HEK293 (cell line): Measurements from ENCODE around the gene RIMS3.
A peak's percentile ranks its signal among the peaks of the same experiment; 100 is the strongest.

ENCODE experiments used
- FEZF1 ChIP-seq: fragments of 450-650 bp; formaldehyde crosslinking; IDR thresholded peaks from 2 replicates; pipeline ENCODE4 v1.5.1; 2016; ENCODE audit warnings: missing biosample characterization, missing genetic modification characterization
- GLIS1 ChIP-seq: fragments of 450-650 bp; formaldehyde crosslinking; IDR thresholded peaks from 2 replicates; pipeline ENCODE4 v1.5.1; 2016; ENCODE audit warnings: missing biosample characterization, missing genetic modification characterization
- HOXD13 ChIP-seq: sonication (generic); formaldehyde crosslinking; IDR thresholded peaks from 2 replicates; pipeline ENCODE4 v1.8.0; 2022; ENCODE audit warnings: missing genetic modification reagents, borderline replicate concordance
- KLF16 ChIP-seq: fragments of 450-650 bp; formaldehyde crosslinking; IDR thresholded peaks from 2 replicates; pipeline ENCODE4 v1.5.1; 2017; ENCODE audit warnings: missing biosample characterization, missing genetic modification characterization
- OVOL3 ChIP-seq: fragments of 450-650 bp; formaldehyde crosslinking; IDR thresholded peaks from 2 replicates; pipeline ENCODE4 v1.5.1; 2016; ENCODE audit warnings: missing biosample characterization, missing genetic modification characterization
- PATZ1 ChIP-seq: fragments of 450-650 bp; formaldehyde crosslinking; IDR thresholded peaks from 2 replicates; pipeline ENCODE4 v1.5.1; 2016; ENCODE audit warnings: missing biosample characterization, missing genetic modification characterization
- SETDB1 ChIP-seq: IDR thresholded peaks from one replicate; pipeline ENCODE4 v1.6.1; 2017; ENCODE audit warnings: mild to moderate bottlenecking, low read length, moderate library complexity, mixed read lengths; ENCODE audit not compliant: insufficient read length
- YY2 ChIP-seq: fragments of 450-650 bp; formaldehyde crosslinking; IDR thresholded peaks from 2 replicates; pipeline ENCODE4 v1.5.1; 2016; ENCODE audit warnings: missing biosample characterization, missing genetic modification characterization
- ZBTB11 ChIP-seq: fragments of 450-650 bp; formaldehyde crosslinking; conservative IDR thresholded peaks from 2 replicates; pipeline ENCODE4 v1.5.1; 2016; ENCODE audit warnings: low read depth, missing biosample characterization, missing genetic modification characterization
- ZBTB8A ChIP-seq: fragments of 450-650 bp; formaldehyde crosslinking; IDR thresholded peaks from 2 replicates; pipeline ENCODE4 v1.5.1; 2016; ENCODE audit warnings: missing biosample characterization, missing genetic modification characterization
- ZIC2 ChIP-seq: fragments of 450-650 bp; formaldehyde crosslinking; IDR thresholded peaks from 2 replicates; pipeline ENCODE4 v1.5.1; 2016; ENCODE audit warnings: missing biosample characterization, missing genetic modification characterization
- ZNF274 ChIP-seq, 2 experiments: fragments of 200-500 bp in 1 of 2; fragments of 450-650 bp in 1 of 2; sonication (Bioruptor generic) in 1 of 2; formaldehyde crosslinking in 1 of 2; IDR thresholded peaks; 2 replicates each; pipeline versions ENCODE4 v1.5.1 to v1.6.1; 2014 to 2016; ENCODE audit warnings: borderline replicate concordance in 1 of 2, inconsistent platforms in 1 of 2, low read length in 1 of 2, missing biosample characterization in 1 of 2, missing genetic modification characterization in 1 of 2
- ZNF302 ChIP-seq: fragments of 450-650 bp; formaldehyde crosslinking; IDR thresholded peaks from 2 replicates; pipeline ENCODE4 v1.5.1; 2016; ENCODE audit warnings: missing biosample characterization, missing genetic modification characterization, low read depth
- ZNF335 ChIP-seq: fragments of 450-650 bp; formaldehyde crosslinking; conservative IDR thresholded peaks from 2 replicates; pipeline ENCODE4 v1.5.1; 2016; ENCODE audit warnings: missing biosample characterization, missing genetic modification characterization
- ZNF366 ChIP-seq: fragments of 450-650 bp; formaldehyde crosslinking; conservative IDR thresholded peaks from 2 replicates; pipeline ENCODE4 v1.5.1; 2016; ENCODE audit warnings: missing biosample characterization, missing genetic modification characterization
- ZNF37A ChIP-seq: fragments of 450-650 bp; IDR thresholded peaks from 2 replicates; pipeline ENCODE4 v1.5.1; 2018; ENCODE audit warnings: missing biosample characterization, missing genetic modification characterization
- ZNF501 ChIP-seq: fragments of 450-650 bp; formaldehyde crosslinking; IDR thresholded peaks from 2 replicates; pipeline ENCODE4 v1.5.1; 2016; ENCODE audit warnings: missing biosample characterization, missing genetic modification characterization
- ZNF561 ChIP-seq: fragments of 450-650 bp; IDR thresholded peaks from 2 replicates; pipeline ENCODE4 v1.5.1; 2018; ENCODE audit warnings: missing biosample characterization, missing genetic modification characterization, borderline replicate concordance
- ZNF596 ChIP-seq: fragments of 450-650 bp; IDR thresholded peaks from 2 replicates; pipeline ENCODE4 v1.5.0; 2018; ENCODE audit warnings: missing biosample characterization, mild to moderate bottlenecking, missing genetic modification characterization, moderate library complexity
- ZNF654 ChIP-seq: fragments of 450-650 bp; formaldehyde crosslinking; IDR thresholded peaks from 2 replicates; pipeline ENCODE4 v1.5.1; 2016; ENCODE audit warnings: low read depth, missing biosample characterization, missing genetic modification characterization
- ZNF707 ChIP-seq: fragments of 450-650 bp; formaldehyde crosslinking; IDR thresholded peaks from 2 replicates; pipeline ENCODE4 v1.5.1; 2016; ENCODE audit warnings: missing biosample characterization, missing genetic modification characterization
- ZNF785 ChIP-seq: fragments of 450-650 bp; formaldehyde crosslinking; IDR thresholded peaks from 2 replicates; pipeline ENCODE4 v1.5.1; 2016; ENCODE audit warnings: missing biosample characterization, missing genetic modification characterization
- ZNF837 ChIP-seq: fragments of 450-650 bp; formaldehyde crosslinking; IDR thresholded peaks from 2 replicates; pipeline ENCODE4 v1.5.1; 2016; ENCODE audit warnings: missing biosample characterization, missing genetic modification characterization
- TF ChIP-seq, protein P1 (sequence below): fragments of 450-650 bp; formaldehyde crosslinking; optimal IDR thresholded peaks from 2 replicates; pipeline ENCODE3; 2016; ENCODE audit warnings: missing biosample characterization, mild to moderate bottlenecking, missing genetic modification characterization
- TF ChIP-seq, protein P2 (sequence below): fragments of 450-650 bp; formaldehyde crosslinking; IDR thresholded peaks from 2 replicates; pipeline ENCODE4 v1.5.1; 2017; ENCODE audit warnings: missing biosample characterization, missing genetic modification characterization
- TF ChIP-seq, protein P3 (sequence below): fragments of 450-650 bp; formaldehyde crosslinking; IDR thresholded peaks from 2 replicates; pipeline ENCODE4 v1.5.1; 2017; ENCODE audit warnings: missing biosample characterization, missing genetic modification characterization
- TF ChIP-seq, protein P4 (sequence below): fragments of 450-650 bp; formaldehyde crosslinking; IDR thresholded peaks from 2 replicates; pipeline ENCODE4 v1.5.1; 2016; ENCODE audit warnings: missing biosample characterization, missing genetic modification characterization

Gene RIMS3

GRCh38 chr1:40665335-40666171 lies at the start of gene RIMS3 (continued):
- no peak for TF ChIP-seq ZNF302 (tag by site-specific recombination)
- TF ChIP-seq PATZ1 (tag by site-specific recombination), result peak; percentile 60; the same call in 1 of the 2 replicates
- TF ChIP-seq ZNF335 (tag by site-specific recombination), result peak; percentile 98
- no peak for TF ChIP-seq SETDB1
- no peak for TF ChIP-seq ZNF37A
- no peak for TF ChIP-seq HOXD13 (CRISPR knock-in tag)
- TF ChIP-seq, protein P1, sequence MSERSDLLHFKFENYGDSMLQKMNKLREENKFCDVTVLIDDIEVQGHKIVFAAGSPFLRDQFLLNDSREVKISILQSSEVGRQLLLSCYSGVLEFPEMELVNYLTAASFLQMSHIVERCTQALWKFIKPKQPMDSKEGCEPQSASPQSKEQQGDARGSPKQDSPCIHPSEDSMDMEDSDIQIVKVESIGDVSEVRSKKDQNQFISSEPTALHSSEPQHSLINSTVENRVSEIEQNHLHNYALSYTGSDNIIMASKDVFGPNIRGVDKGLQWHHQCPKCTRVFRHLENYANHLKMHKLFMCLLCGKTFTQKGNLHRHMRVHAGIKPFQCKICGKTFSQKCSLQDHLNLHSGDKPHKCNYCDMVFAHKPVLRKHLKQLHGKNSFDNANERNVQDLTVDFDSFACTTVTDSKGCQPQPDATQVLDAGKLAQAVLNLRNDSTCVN, result peak; percentile 19
- peak; percentile 73 for TF ChIP-seq KLF16 (tag by site-specific recombination)
- no peak for TF ChIP-seq ZNF837 (tag by site-specific recombination)
- TF ChIP-seq ZNF785 (tag by site-specific recombination), result no peak
- TF ChIP-seq, protein P2, sequence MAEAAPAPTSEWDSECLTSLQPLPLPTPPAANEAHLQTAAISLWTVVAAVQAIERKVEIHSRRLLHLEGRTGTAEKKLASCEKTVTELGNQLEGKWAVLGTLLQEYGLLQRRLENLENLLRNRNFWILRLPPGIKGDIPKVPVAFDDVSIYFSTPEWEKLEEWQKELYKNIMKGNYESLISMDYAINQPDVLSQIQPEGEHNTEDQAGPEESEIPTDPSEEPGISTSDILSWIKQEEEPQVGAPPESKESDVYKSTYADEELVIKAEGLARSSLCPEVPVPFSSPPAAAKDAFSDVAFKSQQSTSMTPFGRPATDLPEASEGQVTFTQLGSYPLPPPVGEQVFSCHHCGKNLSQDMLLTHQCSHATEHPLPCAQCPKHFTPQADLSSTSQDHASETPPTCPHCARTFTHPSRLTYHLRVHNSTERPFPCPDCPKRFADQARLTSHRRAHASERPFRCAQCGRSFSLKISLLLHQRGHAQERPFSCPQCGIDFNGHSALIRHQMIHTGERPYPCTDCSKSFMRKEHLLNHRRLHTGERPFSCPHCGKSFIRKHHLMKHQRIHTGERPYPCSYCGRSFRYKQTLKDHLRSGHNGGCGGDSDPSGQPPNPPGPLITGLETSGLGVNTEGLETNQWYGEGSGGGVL, result peak; percentile 42; the same call in 1 of the 2 replicates
- TF ChIP-seq ZNF501 (tag by site-specific recombination), result no peak
- no peak for TF ChIP-seq ZNF274 (IDR thresholded peaks at IDR 0.05; ENCODE audit: low read length)
- no peak for TF ChIP-seq ZNF274 (tag by site-specific recombination; IDR thresholded peaks at IDR 0.05; ENCODE audit: borderline replicate concordance)
- no peak for TF ChIP-seq OVOL3 (tag by site-specific recombination)
- peak; percentile 51 for TF ChIP-seq GLIS1 (tag by site-specific recombination)
- TF ChIP-seq ZNF707 (tag by site-specific recombination), result no peak
- TF ChIP-seq ZIC2 (tag by site-specific recombination), result 0 out of 2 replicates have a peak, but pooled peaks have one; percentile 28
- TF ChIP-seq ZNF366 (tag by site-specific recombination), result peak; percentile 70
- TF ChIP-seq ZNF561, result peak; percentile 55; the same call in 1 of the 2 replicates
- TF ChIP-seq, protein P3, sequence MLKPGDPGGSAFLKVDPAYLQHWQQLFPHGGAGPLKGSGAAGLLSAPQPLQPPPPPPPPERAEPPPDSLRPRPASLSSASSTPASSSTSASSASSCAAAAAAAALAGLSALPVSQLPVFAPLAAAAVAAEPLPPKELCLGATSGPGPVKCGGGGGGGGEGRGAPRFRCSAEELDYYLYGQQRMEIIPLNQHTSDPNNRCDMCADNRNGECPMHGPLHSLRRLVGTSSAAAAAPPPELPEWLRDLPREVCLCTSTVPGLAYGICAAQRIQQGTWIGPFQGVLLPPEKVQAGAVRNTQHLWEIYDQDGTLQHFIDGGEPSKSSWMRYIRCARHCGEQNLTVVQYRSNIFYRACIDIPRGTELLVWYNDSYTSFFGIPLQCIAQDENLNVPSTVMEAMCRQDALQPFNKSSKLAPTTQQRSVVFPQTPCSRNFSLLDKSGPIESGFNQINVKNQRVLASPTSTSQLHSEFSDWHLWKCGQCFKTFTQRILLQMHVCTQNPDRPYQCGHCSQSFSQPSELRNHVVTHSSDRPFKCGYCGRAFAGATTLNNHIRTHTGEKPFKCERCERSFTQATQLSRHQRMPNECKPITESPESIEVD (tag by site-specific recombination), result no peak
- TF ChIP-seq ZBTB11, result no peak
- peak; percentile 31; the same call in 1 of the 2 replicates for TF ChIP-seq ZBTB8A (tag by site-specific recombination)
- no peak for TF ChIP-seq ZNF654 (tag by site-specific recombination)
- no peak for TF ChIP-seq FEZF1
- no peak for TF ChIP-seq YY2
- TF ChIP-seq, protein P4, sequence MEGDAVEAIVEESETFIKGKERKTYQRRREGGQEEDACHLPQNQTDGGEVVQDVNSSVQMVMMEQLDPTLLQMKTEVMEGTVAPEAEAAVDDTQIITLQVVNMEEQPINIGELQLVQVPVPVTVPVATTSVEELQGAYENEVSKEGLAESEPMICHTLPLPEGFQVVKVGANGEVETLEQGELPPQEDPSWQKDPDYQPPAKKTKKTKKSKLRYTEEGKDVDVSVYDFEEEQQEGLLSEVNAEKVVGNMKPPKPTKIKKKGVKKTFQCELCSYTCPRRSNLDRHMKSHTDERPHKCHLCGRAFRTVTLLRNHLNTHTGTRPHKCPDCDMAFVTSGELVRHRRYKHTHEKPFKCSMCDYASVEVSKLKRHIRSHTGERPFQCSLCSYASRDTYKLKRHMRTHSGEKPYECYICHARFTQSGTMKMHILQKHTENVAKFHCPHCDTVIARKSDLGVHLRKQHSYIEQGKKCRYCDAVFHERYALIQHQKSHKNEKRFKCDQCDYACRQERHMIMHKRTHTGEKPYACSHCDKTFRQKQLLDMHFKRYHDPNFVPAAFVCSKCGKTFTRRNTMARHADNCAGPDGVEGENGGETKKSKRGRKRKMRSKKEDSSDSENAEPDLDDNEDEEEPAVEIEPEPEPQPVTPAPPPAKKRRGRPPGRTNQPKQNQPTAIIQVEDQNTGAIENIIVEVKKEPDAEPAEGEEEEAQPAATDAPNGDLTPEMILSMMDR (tag by site-specific recombination), result peak; percentile 82; the same call in 1 of the 2 replicates
- TF ChIP-seq ZNF596 (tag by site-specific recombination), result no peak
